GM04504 (cell line): ENCODE data around the gene HLCS.

Experiments
- DNase-seq: peaks from one replicate; pipeline ENCODE4 v3.0.0-alpha.2; 2012; ENCODE audit warnings: low read depth

Gene HLCS

GRCh38 chr21:36883532-36884486, 82.7 kb downstream of the HLCS start:
- DNase-seq = no peak

- DNase-seq = no peak
Observed at GRCh38 chr21:36882776-36883175, 83.7 kb downstream of the HLCS start.

GRCh38 chr21:36881228-36881627, 85.2 kb downstream of the HLCS start:
- no peak for DNase-seq

GRCh38 chr21:36879827-36880226, 86.6 kb downstream of the HLCS start:
- DNase-seq = no peak

- no peak for DNase-seq
Observed at GRCh38 chr21:36877741-36878140, 88.7 kb downstream of the HLCS start.

DNA sequence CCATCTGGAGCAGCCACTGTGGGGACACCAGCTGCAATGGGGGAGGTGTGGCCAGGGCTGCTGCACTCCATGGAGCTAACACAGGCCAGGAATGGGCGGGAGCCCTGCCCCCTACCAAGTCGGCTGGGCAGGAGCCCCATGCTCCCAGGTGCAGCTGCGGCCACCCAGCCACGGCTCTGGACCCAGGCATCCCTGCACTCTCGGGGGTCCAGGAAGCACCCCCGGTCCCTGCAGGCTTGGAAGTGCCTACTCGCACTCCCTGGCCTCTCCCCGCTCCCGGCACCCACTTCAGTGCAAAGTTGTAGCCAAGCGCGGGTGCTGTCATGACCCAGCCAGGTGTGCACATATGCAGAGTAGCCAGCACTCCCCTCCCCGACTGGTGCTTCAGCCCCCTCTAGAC, 91.8 kb downstream of the HLCS start:
- no peak for DNase-seq

GRCh38 chr21:36873513-36873912, 93.0 kb downstream of the HLCS start:
- DNase-seq = no peak

DNA sequence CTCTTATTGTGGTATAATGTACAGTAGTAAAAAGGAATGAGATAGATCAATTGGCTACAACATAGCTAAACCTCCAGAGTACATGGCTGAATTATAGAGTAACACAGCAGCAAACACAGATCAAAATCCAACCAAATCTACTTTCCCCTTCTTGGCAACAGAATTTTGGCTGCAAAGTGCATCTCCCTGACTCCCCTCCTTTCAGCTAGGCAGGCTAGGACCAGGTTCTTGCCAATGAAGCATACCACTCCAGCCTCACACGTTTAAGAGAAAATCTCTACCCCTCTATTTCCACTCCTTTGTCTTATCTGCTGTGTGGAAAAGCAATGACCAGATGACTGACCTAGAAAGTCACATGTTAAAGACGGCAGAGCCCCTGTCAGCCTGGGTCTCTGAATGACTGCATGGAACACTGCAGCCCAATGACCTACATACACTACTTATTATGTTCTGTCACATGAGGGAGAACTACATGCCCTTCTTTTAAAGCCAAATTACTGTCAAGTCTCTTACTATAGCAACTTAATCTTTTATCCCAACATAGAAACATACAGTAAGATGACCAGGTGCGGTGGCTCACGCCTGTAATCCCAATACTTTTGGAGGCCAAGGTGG, 99.1 kb downstream of the HLCS start:
- no peak for DNase-seq

- no peak for DNase-seq
Observed at GRCh38 chr21:36866419-36866818, 100.0 kb downstream of the HLCS start.

- no peak for DNase-seq
Observed at GRCh38 chr21:36864974-36865373, 101.5 kb downstream of the HLCS start.

DNA sequence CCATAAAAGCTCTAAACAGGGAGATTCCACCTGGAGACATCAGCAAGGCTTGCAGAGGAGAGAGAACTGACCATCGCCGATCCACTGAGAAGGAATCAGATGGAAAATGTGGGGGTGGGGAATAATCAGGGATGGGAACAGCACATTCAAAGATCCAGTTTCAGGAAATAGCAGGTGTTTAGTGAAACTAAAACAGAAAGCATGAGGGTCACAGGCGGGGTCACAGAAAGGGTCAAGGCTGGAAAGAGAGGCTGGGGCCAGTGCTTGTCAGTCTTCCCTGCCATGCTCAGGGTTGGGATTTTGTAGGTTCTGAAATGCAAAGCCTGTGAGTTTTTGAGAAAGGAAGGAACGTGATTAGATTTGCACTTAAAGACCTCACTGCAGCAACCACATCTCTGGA, 103.2 kb downstream of the HLCS start:
- DNase-seq = no peak

DNA sequence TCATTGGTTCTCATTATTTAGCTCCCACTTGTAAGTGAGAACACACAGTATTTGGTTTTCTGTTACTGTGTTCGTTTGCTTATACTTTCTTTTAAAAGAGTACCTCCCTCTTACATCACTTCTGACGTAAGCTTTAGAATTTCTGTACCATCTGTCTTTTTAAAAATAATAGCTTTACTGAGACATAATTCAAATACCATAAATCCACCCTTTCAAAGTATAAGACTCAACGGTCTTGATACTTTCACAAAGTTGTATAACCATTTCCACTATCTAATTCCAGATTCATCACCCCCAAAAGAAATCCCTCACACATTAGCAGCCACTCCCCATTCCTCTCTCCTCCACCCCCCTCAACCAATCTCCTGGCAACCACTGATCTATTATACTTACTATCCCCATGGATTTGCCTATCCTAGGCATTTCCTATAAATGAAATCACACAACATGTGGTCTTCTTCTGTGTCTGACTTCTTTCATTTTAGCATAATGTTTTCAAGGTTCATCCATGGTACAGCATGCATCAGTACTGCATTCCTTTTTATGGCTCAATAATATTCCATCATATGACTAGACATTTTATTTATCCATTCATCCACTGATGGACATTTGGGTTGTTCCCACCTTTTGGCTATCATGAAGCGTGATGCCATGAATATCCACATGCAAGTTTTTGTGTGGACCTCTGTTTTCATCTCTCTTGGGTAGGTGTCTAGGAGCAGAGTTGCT, 104.7 kb downstream of the HLCS start:
- no peak for DNase-seq

DNA sequence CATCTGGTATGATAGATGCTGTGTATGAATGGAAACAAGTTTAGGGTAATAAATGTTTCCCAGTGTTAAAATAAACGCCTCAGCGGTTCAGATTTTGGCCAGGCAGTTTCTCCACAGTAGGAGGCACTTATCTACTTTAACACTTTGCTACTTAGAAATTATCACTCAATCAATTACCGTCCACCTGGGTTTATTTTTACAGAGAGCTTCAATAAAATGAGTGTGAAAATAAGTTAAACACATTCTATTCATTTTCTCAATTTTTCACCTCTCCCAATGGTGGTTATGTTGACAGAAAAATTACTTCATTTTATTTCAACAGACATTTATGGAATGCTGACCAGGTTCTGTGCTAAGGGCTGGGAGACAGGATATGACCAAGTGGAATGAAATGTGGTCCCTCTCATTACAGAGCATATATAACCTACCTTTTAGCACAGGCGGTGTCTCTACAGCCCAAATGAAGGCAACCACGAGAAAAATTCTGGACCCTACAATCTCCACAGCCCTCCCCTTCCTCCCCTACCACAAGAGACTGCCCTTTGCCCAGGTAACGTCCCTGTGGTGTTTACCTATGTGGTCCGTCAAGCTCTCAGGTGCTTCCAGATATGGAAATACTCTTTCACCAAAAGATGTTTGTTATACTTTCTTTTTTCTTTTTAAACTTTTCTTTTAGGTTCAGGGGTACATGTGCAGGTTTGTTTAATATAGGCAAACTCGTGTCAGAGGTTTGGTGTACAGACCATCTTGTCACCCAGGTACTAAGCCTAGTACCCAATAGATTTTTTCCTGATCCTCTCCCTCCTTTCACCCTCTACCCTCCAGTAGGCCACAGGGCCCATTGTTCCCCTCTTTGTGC, 105.5 kb downstream of the HLCS start:
- DNase-seq = no peak

GRCh38 chr21:36859744-36860501, 106.5 kb downstream of the HLCS start:
- no peak for DNase-seq

GRCh38 chr21:36858320-36858957, 108.0 kb downstream of the HLCS start:
- DNase-seq = no peak

- no peak for DNase-seq
Observed at GRCh38 chr21:36856643-36857042, 109.8 kb downstream of the HLCS start.

DNA sequence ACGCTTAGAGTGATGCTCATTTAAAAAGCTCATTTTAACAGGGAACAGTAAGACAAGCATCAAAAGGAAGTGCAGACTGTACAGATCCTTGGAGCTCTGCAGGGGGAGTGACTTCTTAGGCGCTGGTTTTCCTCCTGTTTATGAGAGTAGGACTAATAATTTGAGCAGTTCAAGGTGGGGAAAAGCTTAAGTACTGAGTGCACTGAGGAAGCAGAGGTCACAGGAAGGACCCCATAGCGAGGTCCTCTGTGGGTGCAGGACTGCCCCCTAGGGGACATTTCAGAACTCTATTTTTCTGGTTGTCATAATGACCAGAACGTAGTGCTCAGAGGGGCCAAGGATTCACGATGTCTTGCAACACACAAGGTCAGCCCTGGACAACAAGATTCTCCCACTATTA, 112.1 kb downstream of the HLCS start:
- DNase-seq = no peak

DNA sequence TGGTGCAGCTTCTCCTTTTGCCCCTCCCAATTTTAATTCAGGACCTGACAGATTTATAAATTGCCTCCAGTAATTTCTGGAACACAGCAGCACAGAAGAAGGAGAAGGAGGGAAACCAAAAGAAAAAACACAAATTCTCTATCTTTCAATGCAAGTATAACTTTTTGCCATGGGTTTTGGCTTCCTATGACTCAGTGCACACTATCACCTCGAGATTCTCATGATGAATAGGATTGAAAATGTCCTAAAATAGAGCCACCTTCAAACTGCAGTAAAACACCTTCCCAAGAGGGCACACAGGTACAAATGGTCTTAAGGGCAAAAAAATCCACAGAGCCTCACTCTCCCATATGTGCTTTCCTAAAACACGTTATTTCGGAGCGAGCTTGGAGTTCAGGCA, 113.6 kb downstream of the HLCS start:
- no peak for DNase-seq

DNA sequence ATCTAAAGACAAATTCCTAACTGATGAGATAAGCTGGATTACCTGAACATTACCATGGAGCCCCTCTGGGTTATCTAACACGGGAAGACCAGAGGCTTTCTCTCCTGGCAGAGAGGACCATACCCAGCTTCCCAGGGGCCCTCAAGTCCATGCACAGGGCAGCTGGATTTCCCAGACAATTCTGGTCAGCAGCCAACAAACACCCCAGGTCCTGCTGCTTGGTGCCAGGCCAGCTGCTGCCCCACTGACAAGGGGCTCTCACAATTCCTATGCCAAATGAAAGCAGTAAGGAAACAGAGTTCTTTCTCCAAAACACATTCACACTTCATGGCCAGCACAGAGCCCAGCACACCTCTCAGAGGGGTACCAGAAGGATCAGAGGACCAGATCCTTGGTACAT, 114.2 kb downstream of the HLCS start:
- DNase-seq = no peak

- DNase-seq = no peak
Observed at GRCh38 chr21:36851121-36851520, 115.3 kb downstream of the HLCS start.

- no peak for DNase-seq
Observed at GRCh38 chr21:36850372-36850771, 116.1 kb downstream of the HLCS start.
